Forelimb muscle (tissue), 1 donor: ENCODE measurements around the gene PCDHB5. TPM values are rescaled to one million over a fixed set of nuclear protein-coding genes. Genes with fewer than 3 reads are reported as not detected.
"Not testable (repeated sequence)": the region's sequence is repeated elsewhere in the genome, so short reads cannot be mapped to it uniquely, and the experiment has no call there.

Source experiments
- DNase-seq: peaks from one replicate; pipeline ENCODE4 v3.0.0-alpha.2; 2013; ENCODE audit warnings: low read depth
- polyA plus RNA-seq: library from polyadenylated mRNA; unstranded; fragments of 120-200 nt; gene quantifications from one replicate; pipeline ENCODE4 v1.2.1, GENCODE V29; 2013; ENCODE audit not compliant: insufficient read length

PCDHB5 gene
- polyA plus RNA-seq: 3.8 TPM

DNA sequence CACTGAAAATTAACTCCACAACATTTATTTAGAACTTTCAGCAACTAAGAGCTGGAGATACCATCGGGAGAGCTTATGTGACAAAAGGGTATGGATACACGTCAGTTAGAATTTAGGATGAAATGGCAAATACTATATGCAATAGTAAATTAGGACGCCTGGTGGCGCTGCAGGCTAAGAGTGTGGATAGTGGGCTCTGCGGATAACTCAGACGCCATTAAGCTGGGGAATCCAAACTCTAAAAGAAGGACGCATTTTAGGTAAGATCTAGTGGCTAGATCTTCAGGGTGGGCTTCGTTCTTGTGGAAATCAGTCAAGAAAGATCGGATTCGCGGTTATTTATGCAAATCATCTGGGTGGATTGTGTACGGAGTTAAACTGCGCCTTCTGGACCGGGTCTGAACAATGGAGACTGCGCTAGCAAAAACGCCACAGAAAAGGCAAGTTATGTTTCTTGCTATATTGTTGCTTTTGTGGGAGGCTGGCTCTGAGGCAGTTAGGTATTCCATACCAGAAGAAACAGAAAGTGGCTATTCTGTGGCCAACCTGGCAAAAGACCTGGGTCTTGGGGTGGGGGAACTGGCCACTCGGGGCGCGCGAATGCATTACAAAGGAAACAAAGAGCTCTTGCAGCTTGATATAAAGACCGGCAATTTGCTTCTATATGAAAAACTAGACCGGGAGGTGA, at the start of gene PCDHB5:
Gene PCDHB5, plus strand, starts transcription at position 177 of the 688 bp plus-strand sequence. Its CDS starts 229 bp downstream, at position 406.
- DNase-seq: no peak

DNA sequence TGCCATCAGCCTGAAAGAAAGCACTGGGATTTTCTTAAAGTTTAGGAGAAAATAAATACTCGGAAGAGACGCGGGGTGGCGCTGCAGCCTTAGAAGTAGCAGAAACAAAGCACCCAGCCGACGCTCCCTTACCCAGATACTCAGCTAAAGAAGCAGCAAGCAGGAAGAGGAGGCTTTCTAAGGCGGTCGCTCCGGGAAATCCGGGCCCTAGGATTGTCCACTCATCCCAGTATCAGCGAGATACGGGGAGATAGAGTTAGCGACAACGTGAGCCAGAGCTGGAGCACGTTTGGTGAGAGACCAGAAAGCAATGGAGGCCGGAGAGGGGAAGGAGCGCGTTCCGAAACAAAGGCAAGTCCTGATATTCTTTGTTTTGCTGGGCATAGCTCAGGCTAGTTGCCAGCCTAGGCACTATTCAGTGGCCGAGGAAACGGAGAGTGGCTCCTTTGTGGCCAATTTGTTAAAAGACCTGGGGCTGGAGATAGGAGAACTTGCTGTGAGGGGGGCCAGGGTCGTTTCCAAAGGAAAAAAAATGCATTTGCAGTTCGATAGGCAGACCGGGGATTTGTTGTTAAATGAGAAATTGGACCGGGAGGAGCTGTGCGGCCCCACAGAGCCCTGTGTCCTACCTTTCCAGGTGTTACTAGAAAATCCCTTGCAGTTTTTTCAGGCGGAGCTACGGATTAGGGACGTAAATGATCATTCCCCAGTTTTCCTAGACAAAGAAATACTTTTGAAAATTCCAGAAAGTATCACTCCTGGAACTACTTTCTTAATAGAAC, 40.3 kb upstream of the PCDHB5 start, which contains the start of gene PCDHB2:
Gene PCDHB2, plus strand, starts transcription at position 135 of the 782 bp plus-strand sequence. Its CDS starts 176 bp downstream, at position 311.
- DNase-seq: no peak

DNA sequence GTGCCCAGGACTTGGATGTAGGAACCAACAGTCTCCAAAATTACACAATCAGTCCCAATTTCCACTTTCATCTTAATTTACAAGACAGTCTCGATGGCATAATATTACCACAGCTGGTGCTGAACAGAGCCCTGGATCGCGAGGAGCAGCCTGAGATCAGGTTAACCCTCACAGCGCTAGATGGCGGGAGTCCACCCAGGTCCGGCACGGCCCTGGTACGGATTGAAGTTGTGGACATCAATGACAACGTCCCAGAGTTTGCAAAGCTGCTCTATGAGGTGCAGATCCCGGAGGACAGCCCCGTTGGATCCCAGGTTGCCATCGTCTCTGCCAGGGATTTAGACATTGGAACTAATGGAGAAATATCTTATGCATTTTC, 39.8 kb upstream of the PCDHB5 start:
- DNase-seq: no peak

DNA sequence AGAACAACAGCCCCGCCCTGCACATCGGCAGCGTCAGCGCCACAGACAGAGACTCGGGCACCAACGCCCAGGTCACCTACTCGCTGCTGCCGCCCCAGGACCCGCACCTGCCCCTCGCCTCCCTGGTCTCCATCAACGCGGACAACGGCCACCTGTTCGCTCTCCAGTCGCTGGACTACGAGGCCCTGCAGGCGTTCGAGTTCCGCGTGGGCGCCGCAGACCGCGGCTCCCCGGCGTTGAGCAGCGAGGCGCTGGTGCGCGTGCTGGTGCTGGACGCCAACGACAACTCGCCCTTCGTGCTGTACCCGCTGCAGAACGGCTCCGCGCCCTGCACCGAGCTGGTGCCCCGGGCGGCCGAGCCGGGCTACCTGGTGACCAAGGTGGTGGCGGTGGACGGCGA, 38.8 kb upstream of the PCDHB5 start:
- not testable (repeated sequence) for DNase-seq

DNA sequence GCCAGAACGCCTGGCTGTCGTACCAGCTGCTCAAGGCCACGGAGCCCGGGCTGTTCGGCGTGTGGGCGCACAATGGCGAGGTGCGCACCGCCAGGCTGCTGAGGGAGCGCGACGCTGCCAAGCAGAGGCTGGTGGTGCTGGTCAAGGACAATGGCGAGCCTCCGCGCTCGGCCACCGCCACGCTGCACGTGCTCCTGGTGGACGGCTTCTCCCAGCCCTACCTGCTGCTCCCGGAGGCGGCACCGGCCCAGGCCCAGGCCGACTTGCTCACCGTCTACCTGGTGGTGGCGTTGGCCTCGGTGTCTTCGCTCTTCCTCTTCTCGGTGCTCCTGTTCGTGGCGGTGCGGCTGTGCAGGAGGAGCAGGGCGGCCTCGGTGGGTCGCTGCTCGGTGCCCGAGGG, 38.4 kb upstream of the PCDHB5 start:
- DNase-seq: not testable (repeated sequence)

DNA sequence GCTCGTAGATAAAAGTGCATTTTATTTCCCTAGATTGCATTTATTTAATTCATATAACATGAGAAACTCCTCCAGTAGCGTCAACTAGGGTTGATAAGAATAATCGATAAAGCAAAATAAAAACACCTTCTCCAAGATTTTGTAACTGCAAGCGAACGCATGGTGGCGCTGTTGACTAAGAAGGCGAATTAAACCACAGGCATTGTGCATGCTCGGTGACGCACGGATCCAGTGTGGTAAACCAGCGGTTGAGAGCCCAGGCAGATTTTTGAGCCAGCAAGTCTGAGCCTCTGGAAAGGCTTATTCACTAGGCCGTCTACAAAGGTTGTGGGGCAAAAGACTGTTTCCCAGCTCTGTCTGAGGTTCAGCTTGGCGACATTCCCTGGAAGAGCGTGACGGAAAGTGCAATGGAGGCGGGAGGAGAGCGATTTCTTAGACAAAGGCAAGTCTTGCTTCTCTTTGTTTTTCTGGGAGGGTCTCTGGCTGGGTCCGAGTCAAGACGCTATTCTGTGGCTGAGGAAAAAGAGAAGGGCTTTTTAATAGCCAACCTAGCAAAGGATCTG, 34.7 kb upstream of the PCDHB5 start, which contains the start of gene PCDHB3:
Gene PCDHB3, plus strand, starts transcription at position 231 of the 563 bp plus-strand sequence. Its CDS starts 177 bp downstream, at position 408.
- no peak for DNase-seq

DNA sequence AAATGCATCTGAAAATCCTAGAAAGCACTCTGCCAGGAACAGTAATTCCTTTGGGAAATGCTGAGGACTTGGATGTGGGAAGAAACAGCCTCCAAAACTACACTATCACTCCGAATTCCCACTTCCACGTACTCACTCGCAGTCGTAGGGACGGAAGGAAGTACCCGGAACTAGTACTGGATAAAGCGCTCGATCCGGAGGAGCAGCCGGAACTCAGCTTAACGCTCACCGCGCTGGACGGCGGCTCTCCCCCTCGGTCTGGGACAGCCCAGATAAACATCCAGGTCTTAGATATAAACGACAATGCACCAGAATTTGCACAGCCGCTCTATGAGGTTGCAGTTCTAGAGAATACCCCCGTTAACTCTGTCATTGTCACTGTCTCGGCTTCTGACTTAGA, 33.9 kb upstream of the PCDHB5 start:
- no peak for DNase-seq

DNA sequence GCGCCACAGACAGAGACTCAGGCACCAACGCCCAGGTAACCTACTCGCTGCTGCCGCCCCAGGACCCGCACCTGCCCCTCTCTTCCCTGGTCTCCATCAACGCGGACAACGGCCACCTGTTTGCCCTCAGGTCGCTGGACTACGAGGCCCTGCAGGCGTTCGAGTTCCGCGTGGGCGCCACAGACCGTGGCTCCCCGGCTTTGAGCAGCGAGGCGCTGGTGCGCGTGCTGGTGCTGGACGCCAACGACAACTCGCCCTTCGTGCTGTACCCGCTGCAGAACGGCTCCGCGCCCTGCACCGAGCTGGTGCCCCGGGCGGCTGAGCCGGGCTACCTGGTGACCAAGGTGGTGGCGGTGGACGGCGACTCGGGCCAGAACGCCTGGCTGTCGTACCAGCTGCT, 32.9 kb upstream of the PCDHB5 start:
- not testable (repeated sequence) for DNase-seq

DNA sequence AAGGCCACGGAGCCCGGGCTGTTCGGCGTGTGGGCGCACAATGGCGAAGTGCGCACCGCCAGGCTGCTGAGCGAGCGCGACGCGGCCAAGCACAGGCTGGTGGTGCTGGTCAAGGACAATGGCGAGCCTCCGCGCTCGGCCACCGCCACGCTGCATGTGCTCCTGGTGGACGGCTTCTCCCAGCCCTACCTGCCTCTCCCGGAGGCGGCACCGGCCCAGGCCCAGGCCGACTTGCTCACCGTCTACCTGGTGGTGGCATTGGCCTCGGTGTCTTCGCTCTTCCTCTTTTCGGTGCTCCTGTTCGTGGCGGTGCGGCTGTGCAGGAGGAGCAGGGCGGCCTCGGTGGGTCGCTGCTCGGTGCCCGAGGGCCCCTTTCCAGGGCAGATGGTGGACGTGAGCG, 32.5 kb upstream of the PCDHB5 start:
- not testable (repeated sequence) for DNase-seq

DNA sequence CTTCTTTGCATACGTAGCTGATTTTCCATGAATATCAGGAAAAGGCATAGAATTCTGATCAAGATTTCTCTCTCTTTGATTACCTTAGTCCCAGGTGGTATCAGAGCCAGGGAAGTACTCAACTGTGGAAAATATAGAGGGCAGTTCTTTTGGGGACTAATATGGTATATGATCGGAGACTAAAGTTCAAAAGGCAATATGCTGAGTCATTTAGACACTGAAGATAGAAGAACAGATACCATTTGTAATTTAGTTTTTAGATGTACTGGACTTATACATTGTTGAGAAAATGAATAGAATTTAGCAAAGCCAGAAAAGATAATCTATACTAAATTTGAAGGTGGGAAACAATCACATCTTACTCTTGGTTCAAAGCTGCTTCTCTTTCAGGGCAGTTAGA, 29.7 kb upstream of the PCDHB5 start:
- no peak for DNase-seq

DNA sequence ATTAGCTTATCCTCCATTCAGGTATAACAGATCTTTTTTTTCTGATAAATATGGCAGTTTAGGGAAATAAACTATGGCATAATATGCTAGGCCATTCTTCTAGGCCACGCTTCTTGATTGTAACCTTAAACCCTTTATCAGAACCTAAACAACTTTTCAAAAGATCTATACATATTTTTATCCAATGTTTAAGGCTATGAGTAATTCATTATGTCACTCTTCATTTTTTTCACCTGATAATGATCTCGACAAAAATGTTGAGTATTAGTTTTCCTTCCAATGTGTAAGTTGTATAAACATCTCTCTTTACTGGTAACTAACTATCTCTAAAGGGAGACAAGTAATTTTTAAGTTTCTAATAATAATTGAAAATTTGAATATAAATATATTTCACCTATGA, 15.8 kb upstream of the PCDHB5 start:
- DNase-seq: no peak

DNA sequence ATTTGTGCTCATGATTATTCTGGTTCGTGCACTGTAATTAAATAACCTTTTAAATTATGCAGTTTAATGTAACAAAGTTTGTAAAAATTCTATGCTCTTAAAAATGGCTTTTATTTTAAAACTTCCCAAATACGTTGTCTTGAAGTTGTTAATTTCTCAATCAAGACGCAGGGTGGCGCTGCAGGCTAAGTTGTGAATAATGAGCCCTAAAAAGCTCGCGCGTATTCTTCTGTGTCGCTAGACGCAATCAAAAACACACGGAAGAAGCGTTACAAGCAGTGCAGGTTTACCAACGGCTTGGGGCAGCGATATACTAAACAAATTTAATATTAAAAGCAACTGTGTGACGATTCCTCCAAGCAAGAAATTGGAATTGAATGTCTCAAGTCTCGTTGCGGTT, 13.4 kb upstream of the PCDHB5 start, which contains the start of gene PCDHB4:
Gene PCDHB4, plus strand, starts transcription at position 256 of the 400 bp plus-strand sequence. CDS start 181 bp downstream, outside the sequence.
- no peak for DNase-seq

DNA sequence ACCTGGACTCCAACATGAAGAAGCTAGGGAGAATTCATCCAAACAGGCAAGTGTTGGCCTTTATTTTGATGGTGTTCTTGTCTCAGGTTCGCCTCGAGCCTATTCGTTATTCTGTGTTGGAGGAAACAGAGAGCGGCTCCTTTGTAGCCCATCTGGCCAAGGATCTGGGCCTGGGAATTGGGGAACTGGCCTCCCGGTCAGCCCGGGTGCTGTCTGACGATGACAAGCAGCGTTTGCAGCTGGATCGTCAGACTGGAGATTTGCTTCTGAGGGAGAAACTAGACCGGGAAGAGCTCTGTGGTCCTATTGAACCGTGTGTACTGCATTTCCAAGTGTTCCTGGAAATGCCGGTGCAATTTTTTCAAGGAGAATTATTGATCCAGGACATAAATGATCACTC, 13.0 kb upstream of the PCDHB5 start:
- DNase-seq: no peak

DNA sequence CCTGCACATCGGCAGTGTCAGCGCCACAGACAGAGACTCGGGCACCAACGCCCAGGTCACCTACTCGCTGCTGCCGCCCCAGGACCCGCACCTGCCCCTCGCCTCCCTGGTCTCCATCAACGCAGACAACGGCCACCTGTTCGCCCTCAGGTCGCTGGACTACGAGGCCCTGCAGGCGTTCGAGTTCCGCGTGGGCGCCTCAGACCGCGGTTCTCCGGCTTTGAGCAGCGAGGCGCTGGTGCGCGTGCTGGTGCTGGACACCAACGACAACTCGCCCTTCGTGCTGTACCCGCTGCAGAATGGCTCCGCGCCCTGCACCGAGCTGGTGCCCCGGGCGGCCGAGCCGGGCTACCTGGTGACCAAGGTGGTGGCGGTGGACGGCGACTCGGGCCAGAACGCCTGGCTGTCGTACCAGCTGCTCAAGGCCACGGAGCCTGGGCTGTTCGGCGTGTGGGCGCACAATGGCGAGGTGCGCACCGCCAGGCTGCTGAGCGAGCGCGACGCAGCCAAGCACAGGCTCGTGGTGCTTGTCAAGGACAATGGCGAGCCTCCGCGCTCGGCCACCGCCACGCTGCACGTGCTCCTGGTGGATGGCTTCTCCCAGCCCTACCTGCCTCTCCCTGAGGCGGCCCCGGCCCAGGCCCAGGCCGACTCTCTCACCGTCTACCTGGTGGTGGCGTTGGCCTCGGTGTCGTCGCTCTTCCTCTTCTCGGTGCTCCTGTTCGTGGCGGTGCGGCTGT, 11.4 kb upstream of the PCDHB5 start:
- not testable (repeated sequence) for DNase-seq

DNA sequence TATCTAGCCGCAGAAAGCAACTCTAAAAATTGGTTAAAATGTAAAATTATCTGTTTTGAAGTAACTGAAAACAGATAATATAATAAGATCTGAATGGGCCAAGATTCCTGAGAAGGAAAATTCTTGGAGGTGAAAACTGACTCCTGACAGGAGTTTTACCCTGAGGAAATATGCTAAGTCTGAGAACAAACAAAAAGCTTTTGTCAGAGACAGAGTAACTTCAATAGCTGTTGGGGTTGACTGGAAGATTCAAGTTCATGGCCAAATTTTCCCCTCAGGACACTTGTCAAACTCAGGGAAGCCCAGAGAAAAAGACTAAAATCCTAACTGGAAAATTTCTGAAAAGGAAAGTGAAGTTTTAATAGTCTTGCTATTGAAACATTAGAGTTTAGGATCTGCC, 7.7 kb upstream of the PCDHB5 start:
- no peak for DNase-seq

DNA sequence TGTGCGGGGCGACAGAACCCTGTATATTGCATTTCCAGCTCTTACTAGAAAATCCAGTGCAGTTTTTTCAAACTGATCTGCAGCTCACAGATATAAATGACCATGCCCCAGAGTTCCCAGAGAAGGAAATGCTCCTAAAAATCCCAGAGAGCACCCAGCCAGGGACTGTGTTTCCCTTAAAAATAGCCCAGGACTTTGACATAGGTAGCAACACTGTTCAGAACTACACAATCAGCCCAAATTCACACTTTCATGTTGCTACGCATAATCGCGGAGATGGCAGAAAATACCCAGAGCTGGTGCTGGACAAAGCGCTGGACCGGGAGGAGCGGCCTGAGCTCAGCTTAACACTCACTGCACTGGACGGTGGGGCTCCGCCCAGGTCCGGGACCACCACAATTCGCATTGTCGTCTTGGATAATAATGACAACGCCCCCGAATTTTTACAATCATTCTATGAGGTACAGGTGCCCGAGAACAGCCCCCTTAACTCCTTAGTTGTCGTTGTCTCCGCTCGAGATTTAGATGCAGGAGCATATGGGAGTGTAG, 786 bp downstream of the PCDHB5 start:
- DNase-seq: no peak

DNA sequence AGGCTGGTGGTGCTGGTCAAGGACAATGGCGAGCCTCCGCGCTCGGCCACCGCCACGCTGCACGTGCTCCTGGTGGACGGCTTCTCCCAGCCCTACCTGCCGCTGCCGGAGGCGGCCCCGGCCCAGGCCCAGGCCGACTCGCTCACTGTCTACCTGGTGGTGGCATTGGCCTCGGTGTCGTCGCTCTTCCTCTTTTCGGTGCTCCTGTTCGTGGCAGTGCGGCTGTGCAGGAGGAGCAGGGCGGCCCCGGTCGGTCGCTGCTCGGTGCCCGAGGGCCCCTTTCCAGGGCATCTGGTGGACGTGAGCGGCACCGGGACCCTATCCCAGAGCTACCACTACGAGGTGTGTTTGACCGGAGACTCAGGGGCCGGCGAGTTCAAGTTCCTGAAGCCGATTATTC, 2.3 kb downstream of the PCDHB5 start:
- DNase-seq: not testable (repeated sequence)

DNA sequence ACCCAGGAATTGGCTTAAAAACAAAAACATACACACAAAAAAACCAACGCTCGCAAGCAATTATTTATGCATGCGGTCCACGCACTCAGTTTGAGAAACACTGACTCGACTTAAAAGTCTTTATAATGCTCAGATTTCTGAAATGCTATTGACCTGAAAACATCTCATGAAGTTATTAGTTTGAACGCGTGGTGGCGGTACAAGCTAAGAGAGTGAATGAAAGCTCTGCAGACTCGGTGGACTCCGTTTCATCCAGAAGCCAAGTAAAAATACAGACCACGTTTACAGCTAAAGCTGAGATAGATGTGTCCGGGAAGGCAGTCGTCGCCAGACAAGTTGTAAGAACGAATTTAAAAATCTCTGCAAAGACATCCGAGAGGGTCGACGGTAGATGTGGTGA, 14.8 kb downstream of the PCDHB5 start, which contains the start of gene PCDHB6:
Gene PCDHB6, plus strand, starts transcription at position 246 of the 400 bp plus-strand sequence. CDS start 201 bp downstream, outside the sequence.
- no peak for DNase-seq

DNA sequence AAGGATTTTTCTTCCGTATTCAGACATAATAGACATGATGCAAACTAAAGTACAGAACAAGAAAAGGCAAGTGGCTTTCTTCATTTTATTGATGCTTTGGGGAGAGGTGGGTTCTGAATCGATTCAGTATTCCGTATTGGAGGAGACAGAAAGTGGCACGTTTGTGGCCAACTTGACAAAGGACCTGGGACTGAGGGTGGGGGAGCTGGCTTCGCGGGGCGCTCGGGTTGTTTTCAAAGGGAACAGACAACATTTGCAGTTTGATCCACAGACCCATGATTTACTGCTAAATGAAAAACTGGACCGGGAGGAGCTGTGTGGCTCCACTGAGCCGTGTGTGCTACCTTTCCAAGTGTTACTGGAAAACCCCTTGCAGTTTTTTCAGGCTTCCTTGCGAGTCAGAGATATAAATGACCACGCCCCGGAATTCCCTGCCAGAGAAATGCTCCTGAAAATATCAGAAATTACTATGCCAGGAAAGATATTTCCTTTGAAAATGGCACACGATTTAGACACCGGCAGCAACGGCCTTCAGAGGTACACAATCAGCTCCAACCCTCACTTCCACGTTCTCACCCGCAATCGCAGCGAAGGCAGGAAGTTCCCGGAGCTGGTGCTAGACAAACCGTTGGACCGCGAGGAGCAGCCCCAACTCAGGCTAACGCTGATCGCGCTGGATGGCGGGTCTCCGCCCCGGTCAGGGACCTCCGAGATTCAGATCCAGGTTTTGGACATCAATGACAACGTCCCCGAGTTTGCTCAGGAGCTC, 15.4 kb downstream of the PCDHB5 start:
- DNase-seq: no peak

DNA sequence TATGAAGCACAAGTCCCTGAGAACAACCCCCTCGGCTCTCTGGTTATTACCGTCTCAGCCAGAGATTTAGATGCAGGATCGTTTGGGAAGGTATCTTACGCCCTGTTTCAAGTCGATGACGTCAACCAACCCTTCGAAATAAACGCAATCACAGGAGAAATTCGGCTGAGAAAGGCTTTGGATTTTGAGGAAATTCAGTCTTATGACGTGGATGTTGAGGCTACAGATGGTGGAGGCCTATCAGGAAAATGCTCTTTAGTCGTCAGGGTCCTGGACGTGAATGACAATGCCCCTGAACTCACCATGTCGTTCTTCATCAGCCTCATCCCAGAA, 16.0 kb downstream of the PCDHB5 start:
- DNase-seq: no peak

DNA sequence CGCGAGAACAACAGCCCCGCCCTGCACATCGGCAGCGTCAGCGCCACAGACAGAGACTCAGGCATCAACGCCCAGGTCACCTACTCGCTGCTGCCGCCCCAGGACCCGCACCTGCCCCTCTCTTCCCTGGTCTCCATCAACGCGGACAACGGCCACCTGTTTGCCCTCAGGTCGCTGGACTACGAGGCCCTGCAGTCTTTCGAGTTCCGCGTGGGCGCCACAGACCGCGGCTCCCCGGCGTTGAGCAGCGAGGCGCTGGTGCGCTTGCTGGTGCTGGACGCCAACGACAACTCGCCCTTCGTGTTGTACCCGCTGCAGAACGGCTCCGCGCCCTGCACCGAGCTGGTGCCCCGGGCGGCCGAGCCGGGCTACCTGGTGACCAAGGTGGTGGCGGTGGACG, 16.6 kb downstream of the PCDHB5 start:
- not testable (repeated sequence) for DNase-seq
